Erythroblast (primary cell): ENCODE results near the gene EXOC6B.

Experiments used
- GATA1 ChIP-seq: IDR thresholded peaks from 2 replicates; pipeline ENCODE4 v1.6.1; 2011; ENCODE audit warnings: low read depth, mild to moderate bottlenecking, control low read depth, low read length, moderate library complexity
- POLR2A ChIP-seq: IDR thresholded peaks from 2 replicates; pipeline ENCODE4 v1.6.1; 2011; ENCODE audit warnings: mild to moderate bottlenecking, low read length

- no peak for TF ChIP-seq POLR2A
- no peak for TF ChIP-seq GATA1
Observed at GRCh38 chr2:72623481-72623880, 202.4 kb downstream of the EXOC6B start.
